Left hindlimb (tissue), 1 donor: ENCODE results near the gene SERPINI2.
"Not testable (repeated sequence)": the region's sequence is repeated elsewhere in the genome, so short reads cannot be mapped to it uniquely, and the experiment has no call there.

Experiments used
- DNase-seq: peaks from one replicate; pipeline ENCODE4 v3.0.0-alpha.2; 2018

SERPINI2 gene

DNA sequence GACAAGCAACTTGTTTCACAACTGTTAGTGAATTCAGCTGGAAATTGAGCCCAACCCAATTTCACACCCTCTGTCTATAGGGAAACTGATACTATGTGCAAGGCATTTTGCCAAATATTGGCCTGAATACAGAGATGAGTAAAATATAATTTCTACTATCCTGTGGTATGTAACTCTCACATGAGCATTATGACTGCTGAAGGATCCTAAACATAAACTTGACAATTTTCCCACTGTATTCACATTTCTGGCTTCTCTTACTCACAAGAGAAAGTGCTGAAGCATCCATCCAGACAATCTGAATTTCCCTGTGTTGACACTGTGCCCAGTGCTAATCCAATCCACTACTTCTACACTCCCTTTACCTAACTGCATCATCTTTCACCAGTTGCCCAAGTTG, 28.4 kb downstream of the SERPINI2 start:
- no peak for DNase-seq

DNA sequence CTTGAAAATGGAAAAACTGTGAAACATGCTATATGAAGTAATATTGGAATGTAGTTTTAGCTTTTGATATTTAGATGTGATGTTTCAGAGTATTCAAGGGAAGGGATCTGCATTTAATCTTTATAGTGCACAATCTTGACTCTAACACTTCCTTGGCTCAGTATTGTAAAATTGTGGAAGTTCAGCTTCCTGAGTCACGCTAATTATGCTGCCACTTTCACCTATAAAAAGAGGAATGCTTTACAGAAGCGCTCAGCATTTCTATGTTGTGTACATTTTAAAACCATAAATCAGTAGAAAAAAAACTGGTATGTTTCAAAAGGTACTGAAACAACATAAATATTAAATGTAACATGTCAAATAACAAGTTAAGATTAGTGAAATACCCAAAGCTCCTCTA, 32.6 kb downstream of the SERPINI2 start:
- no peak for DNase-seq

DNA sequence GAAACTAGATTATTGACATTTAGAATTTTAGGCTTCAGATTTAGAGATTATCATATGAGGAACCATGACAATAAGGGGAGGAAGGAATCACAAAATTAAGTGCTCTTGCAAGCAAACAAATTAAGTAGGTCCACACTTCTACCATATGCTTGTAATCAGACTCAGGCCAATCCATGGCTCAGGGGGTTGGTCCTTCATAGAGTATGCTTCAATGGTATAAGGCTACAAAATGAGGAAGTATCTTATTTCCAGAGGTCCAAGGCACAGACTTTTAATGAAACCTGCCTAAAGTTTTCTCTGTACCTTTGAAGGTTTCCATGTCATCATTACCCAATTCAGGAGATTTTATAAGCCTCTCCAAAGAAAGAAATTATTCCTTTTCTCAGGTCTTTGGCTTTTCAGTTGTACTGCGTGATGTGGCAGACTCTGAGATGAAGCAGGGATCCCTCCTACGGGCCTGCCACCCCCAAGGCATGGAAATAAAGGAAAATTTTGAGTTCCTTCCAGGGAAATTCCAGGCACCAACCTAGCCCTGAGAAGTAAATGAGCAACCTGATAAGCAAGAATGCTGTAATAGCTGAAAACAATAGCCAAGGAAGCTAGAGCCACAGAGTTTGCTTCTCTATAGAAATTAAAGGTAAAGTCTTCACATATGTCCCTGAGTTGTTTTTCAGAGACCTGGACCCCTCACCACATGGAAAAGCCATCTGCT, 36.3 kb downstream of the SERPINI2 start:
- DNase-seq: no peak

DNA sequence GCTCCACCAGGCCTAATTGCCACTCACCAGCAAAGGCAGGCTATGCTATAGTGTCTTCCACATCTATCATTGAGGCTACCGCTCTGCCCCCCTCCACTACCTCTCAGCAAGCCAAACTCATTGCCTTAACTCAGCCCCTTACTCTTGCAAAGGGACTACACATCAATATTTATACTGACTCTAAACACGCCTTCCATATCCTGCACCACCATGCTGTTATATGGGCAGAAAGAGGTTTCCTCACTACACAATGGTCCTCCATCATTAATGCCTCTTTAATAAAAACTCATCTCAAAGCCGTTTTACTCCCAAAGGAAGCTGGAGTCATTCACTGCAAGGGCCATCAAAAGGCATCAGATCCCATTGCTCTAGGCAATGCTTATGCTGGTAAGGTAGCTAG, 46.9 kb downstream of the SERPINI2 start:
- not testable (repeated sequence) for DNase-seq

DNA sequence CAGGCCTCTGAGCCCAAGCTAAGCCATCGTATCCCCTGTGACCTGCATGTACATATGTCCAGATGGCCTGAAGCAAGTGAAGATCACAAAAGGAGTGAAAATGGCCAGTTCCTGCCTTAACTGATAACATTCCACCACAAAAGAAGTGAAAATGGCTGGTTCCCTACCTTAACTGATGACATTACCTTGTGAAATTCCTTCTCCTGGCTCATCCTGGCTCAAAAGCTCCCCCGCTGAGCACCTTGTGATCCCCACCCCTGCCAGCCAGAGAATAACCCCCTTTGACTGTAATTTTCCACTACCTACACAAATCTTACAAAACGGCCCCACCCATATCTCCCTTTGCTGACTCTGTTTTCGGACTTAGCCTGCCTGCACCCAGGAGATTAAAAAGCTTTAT, 51.4 kb downstream of the SERPINI2 start:
- not testable (repeated sequence) for DNase-seq

DNA sequence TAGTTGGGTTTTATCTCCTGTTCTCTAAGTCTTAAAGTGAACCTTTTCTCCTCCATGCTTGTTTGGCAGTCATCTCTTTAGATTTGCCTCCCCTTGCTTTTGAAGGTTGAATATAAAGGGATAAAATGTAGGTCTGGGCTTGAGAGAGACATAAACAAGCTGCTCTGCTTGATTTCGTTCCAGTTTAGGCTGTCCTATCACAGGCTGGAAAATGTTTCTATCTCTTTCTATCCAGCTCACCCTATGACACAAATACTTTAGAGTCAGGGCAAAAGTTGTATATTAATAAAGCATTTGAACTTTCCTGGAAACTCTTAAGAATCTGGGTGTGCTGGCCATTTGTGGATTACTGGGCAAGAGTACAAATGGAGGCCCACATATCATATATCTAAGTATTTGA, 64.2 kb downstream of the SERPINI2 start:
- no peak for DNase-seq

DNA sequence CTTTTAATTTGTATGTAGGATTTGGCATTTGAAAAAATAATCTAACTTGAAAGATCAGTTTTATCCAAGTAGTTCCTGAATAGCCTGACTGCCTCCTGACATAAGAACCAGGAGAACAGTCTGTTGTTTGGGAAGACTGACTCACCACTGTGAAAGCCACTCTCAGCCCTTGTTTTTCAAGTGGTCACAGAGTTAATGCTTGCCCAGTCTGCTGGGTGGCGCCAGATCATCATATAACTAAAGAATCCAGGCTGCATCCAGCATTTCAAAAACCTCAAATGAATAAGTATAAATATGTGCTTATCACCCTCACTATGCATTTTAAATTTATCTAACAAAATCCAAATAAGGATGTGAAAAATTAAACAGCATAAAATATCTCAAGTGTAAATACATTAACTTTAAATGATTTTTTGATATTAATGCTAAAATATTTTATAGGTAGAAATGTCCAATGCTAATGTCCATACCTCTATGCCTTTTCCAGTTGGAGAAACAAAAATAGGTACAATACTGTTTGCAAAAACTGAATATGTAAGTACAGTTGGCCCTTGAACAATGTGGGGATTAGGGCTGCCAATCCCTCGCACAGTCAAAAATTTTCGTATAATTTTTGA, 66.9 kb downstream of the SERPINI2 start:
- DNase-seq: peak; percentile 50

DNA sequence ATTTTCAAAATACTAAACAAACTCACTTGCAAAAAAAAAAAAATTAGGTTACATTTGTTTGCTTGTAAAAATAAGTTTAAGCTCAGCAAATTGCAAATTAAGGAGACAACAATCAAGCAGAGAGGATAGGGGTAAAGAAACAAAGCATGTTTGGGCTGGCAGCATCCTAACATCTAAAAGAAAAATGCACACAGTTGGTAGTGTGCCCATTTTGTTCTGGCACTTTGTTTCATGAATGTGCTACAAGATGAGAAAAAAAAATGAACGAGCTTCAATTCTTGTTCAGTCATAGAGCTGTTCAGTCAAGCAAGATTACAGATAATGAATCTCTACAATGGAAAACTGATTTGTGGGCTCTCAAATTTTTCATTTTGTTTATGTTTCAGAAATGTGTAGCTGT, 76.0 kb downstream of the SERPINI2 start:
- no peak for DNase-seq

DNA sequence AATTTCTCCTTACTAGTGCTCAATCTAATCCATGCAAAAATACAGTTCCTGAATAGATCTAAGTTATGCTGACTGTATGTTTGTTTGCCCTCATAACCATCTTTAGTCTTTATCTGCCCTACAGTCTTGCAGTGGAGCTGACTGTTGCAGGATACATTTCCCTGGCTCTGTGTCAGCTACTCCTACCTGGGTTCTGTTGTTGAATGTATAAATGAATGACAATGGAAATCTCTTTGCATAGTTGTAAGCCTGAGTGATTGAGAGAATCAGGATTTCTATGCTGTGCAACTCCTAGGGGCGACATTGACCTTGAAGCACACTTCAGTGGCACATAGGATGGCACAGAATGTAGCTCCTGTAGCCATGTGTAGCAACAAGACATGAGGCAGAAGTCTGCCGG, 77.8 kb downstream of the SERPINI2 start:
- no peak for DNase-seq

DNA sequence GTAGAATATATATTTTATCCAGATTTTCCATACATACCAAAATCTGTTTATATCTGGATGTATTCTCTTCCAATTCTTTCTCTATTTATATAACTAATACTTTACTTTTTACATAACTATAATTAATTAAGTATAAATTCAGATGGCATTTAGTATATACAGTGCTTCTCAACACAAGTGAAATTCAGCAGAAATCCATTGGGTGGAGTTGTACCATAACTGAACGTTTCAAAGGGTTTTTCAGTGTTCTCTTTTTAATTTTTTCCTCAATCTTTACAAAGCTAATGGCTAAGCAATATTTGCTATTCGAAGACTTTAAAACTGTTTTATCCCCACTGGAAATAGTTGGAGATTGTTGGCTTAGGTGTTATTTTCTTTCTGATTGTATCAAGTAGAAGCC, 79.8 kb downstream of the SERPINI2 start:
- no peak for DNase-seq
